H1 (cell line): Measurements from ENCODE around the gene SLC12A7. TPM values are rescaled to one million over a fixed set of nuclear protein-coding genes. Genes with fewer than 3 reads are reported as not detected.

ENCODE experiments used
- CTCF ChIA-PET: fragments of 300-600 bp; sonication (Branson Sonifier 250); formaldehyde crosslinking; loops from one replicate; lab custom pipeline; 2021; ENCODE audit not compliant: partially characterized antibody; lab: Charles Lee
- POLR2A ChIA-PET: fragments of 300-600 bp; sonication (Branson Sonifier 250); formaldehyde crosslinking; loops from one replicate; lab custom pipeline; 2021; ENCODE audit warnings: inconsistent platforms; ENCODE audit not compliant: partially characterized antibody; lab: Charles Lee
- DNase-seq, 2 experiments: peaks; one replicate each; pipeline versions ENCODE4 v3.0.0 to v3.0.0-alpha.2; 2010 to 2022; ENCODE audit warnings: low spot score in 2 of 2, low read depth in 1 of 2, mixed read lengths in 1 of 2
- FAIRE-seq: peaks from 2 replicates; lab custom pipeline; 2011; peaks lifted over from hg19 to GRCh38; lab: Jason Lieb, UNC
- H2AFZ ChIP-seq: 2 replicates; pipeline ENCODE4 v1.8.1; 2012; ENCODE audit warnings: low read length, inconsistent platforms
- H2AK5ac ChIP-seq: 2 replicates; pipeline ENCODE4 v1.6.1; 2013; ENCODE audit warnings: low read depth, low read length
- H2BK120ac ChIP-seq: replicated peaks from 2 replicates; pipeline ENCODE3; 2013; ENCODE audit warnings: low read depth, low read length, inconsistent platforms
- H2BK12ac ChIP-seq: 2 replicates; pipeline ENCODE4 v1.6.1; 2013; ENCODE audit warnings: low read depth, low read length
- H2BK15ac ChIP-seq: 2 replicates; pipeline ENCODE4 v1.6.1; 2013; ENCODE audit warnings: low read length
- H2BK20ac ChIP-seq: 2 replicates; pipeline ENCODE4 v1.6.1; 2013; ENCODE audit warnings: low read length
- H2BK5ac ChIP-seq: 2 replicates; pipeline ENCODE4 v1.6.1; 2013; ENCODE audit warnings: low read depth, low read length
- H3K14ac ChIP-seq: 2 replicates; pipeline ENCODE4 v1.6.1; 2013; ENCODE audit warnings: inconsistent platforms; ENCODE audit not compliant: insufficient read length
- H3K18ac ChIP-seq: 2 replicates; pipeline ENCODE4 v1.6.1; 2013; ENCODE audit warnings: low read length; ENCODE audit errors: extremely low read depth
- H3K23ac ChIP-seq: 2 replicates; pipeline ENCODE4 v1.6.1; 2013; ENCODE audit warnings: inconsistent platforms; ENCODE audit not compliant: insufficient read length
- H3K23me2 ChIP-seq: 2 replicates; pipeline ENCODE4 v1.6.1; 2013; ENCODE audit warnings: low read depth, low read length
- H3K27ac ChIP-seq: 2 replicates; pipeline ENCODE4 v1.6.1; 2011; ENCODE audit warnings: low read depth, low read length, inconsistent platforms
- H3K27me3 ChIP-seq, 4 experiments: replicated peaks in 1 of 4; 1 replicate in 1 of 4; 2 replicates in 3 of 4; pipeline versions ENCODE4 v1.6.1 to v1.8.1; 2011 to 2013; ENCODE audit warnings: low read length in 3 of 4, mild to moderate bottlenecking in 3 of 4, inconsistent platforms in 2 of 4, mixed read lengths in 2 of 4, moderate library complexity in 1 of 4; ENCODE audit not compliant: control insufficient read depth in 3 of 4, insufficient read depth in 3 of 4; ENCODE audit errors: extremely low read depth in 1 of 4
- H3K36me3 ChIP-seq, 4 experiments: 2 replicates each; pipeline versions ENCODE4 v1.6.1 to v1.8.1; 2011 to 2013; ENCODE audit warnings: mild to moderate bottlenecking in 4 of 4, low read length in 3 of 4, moderate library complexity in 2 of 4, control low read depth in 1 of 4, inconsistent platforms in 1 of 4; ENCODE audit not compliant: insufficient read depth in 4 of 4, control insufficient read depth in 2 of 4
- H3K4ac ChIP-seq: replicated peaks from 2 replicates; pipeline ENCODE3; 2013; ENCODE audit warnings: low read length, low read depth, mixed read lengths, inconsistent platforms; ENCODE audit not compliant: insufficient read length
- H3K4me1 ChIP-seq, 4 experiments: replicated peaks in 1 of 4; 1 replicate in 1 of 4; 2 replicates in 3 of 4; pipeline versions ENCODE4 v1.6.1 to v1.8.1; 2011 to 2013; ENCODE audit warnings: low read length in 3 of 4, inconsistent platforms in 2 of 4, mixed read lengths in 1 of 4; ENCODE audit not compliant: insufficient read depth in 4 of 4, control insufficient read depth in 3 of 4
- H3K4me2 ChIP-seq, 2 experiments: 2 replicates each; pipeline versions ENCODE4 v1.6.1 to v1.8.1; 2011 to 2013; ENCODE audit warnings: low read depth in 2 of 2, low read length in 2 of 2, control low read depth in 1 of 2, inconsistent platforms in 1 of 2, mild to moderate bottlenecking in 1 of 2; ENCODE audit not compliant: insufficient read depth in 1 of 2
- H3K4me3 ChIP-seq, 4 experiments: fragments of 200-600, 300-600 bp in 1 of 4; sonication (generic), shearing (Covaris generic), sonication (Bioruptor Twin) in 1 of 4; 2 replicates each; pipeline versions ENCODE4 v1.5.1 to v1.8.1; 2011 to 2016; ENCODE audit warnings: low read length in 4 of 4, low read depth in 3 of 4, control low read depth in 2 of 4, inconsistent platforms in 2 of 4, mild to moderate bottlenecking in 2 of 4, mixed read lengths in 1 of 4, moderate library complexity in 1 of 4; ENCODE audit not compliant: insufficient read depth in 2 of 4; ENCODE audit errors: extremely low read depth in 1 of 4
- H3K56ac ChIP-seq: replicated peaks from 2 replicates; pipeline ENCODE3; 2013; ENCODE audit warnings: low read depth, mild to moderate bottlenecking, mixed read lengths, low read length, inconsistent platforms; ENCODE audit not compliant: insufficient read length
- H3K79me1 ChIP-seq: 2 replicates; pipeline ENCODE4 v1.6.1; 2013; ENCODE audit warnings: low read depth, low read length, control low read depth
- H3K79me2 ChIP-seq, 2 experiments: 2 replicates each; pipeline versions ENCODE4 v1.6.1 to v1.8.1; 2012 to 2013; ENCODE audit warnings: low read length in 2 of 2, mild to moderate bottlenecking in 2 of 2, inconsistent platforms in 1 of 2; ENCODE audit not compliant: insufficient read depth in 2 of 2, control insufficient read depth in 1 of 2
- H3K9ac ChIP-seq, 4 experiments: replicated peaks in 1 of 4; 1 replicate in 1 of 4; 2 replicates in 3 of 4; pipeline versions ENCODE4 v1.6.1 to v1.8.1; 2011 to 2013; ENCODE audit warnings: low read depth in 3 of 4, low read length in 3 of 4, control low read depth in 2 of 4, mild to moderate bottlenecking in 2 of 4, moderate library complexity in 2 of 4, inconsistent platforms in 1 of 4; ENCODE audit errors: extremely low read depth in 1 of 4
- H3K9me3 ChIP-seq, 2 experiments: 2 replicates each; pipeline versions ENCODE4 v1.6.1 to v1.8.1; 2012 to 2013; ENCODE audit warnings: mild to moderate bottlenecking in 2 of 2, moderate library complexity in 2 of 2, control low read depth in 1 of 2, inconsistent platforms in 1 of 2, low read depth in 1 of 2, low read length in 1 of 2, mixed read lengths in 1 of 2; ENCODE audit not compliant: insufficient read depth in 2 of 2
- H4K20me1 ChIP-seq, 2 experiments: replicated peaks in 1 of 2; 2 replicates each; pipeline versions ENCODE3 to v1.8.1; 2011 to 2013; ENCODE audit warnings: inconsistent platforms in 2 of 2, low read length in 2 of 2, mild to moderate bottlenecking in 1 of 2; ENCODE audit not compliant: insufficient read depth in 2 of 2, control insufficient read depth in 1 of 2
- H4K5ac ChIP-seq: 2 replicates; pipeline ENCODE4 v1.6.1; 2013; ENCODE audit warnings: low read length, low read depth, mixed read lengths, inconsistent platforms; ENCODE audit not compliant: insufficient read length
- H4K8ac ChIP-seq: 2 replicates; pipeline ENCODE4 v1.8.0; 2013; ENCODE audit warnings: mild to moderate bottlenecking, moderate library complexity, low read length, inconsistent platforms; ENCODE audit not compliant: insufficient read depth; ENCODE audit errors: extremely low read depth
- H4K91ac ChIP-seq: replicated peaks from 2 replicates; pipeline ENCODE3; 2013; ENCODE audit warnings: low read length, mixed read lengths, inconsistent platforms; ENCODE audit not compliant: insufficient read length
- ASH2L ChIP-seq: fragments of 200-600, 300-600 bp; sonication (generic); IDR thresholded peaks from one replicate; pipeline ENCODE4 v1.7.1; 2017; ENCODE audit warnings: low read length
- CREB1 ChIP-seq: IDR thresholded peaks from 2 replicates; pipeline ENCODE4 v1.6.1; 2012; ENCODE audit warnings: inconsistent platforms
- GABPA ChIP-seq: IDR thresholded peaks from 2 replicates; pipeline ENCODE4 v1.6.1; 2011; ENCODE audit warnings: mild to moderate bottlenecking, low read length, moderate library complexity, borderline replicate concordance; ENCODE audit not compliant: insufficient read depth
- JUN ChIP-seq: IDR thresholded peaks from 2 replicates; pipeline ENCODE4 v1.6.1; 2011; ENCODE audit warnings: low read depth, mild to moderate bottlenecking, improper control_type of control experiment, low read length
- POU5F1 ChIP-seq: IDR thresholded peaks from 2 replicates; pipeline ENCODE4 v1.6.1; 2011; ENCODE audit warnings: low read depth, mild to moderate bottlenecking, low read length, moderate library complexity
- RXRA ChIP-seq: IDR thresholded peaks from 2 replicates; pipeline ENCODE4 v1.6.1; 2011; ENCODE audit warnings: low read depth, mild to moderate bottlenecking, low read length, moderate library complexity; ENCODE audit not compliant: insufficient read depth
- SIRT6 ChIP-seq: IDR thresholded peaks from one replicate; pipeline ENCODE4 v1.7.1; 2012; ENCODE audit warnings: low read length, inconsistent platforms
- SUZ12 ChIP-seq: fragments of 200-600 bp; sonication (generic); IDR thresholded peaks from 2 replicates; pipeline ENCODE4 v1.6.1; 2012; ENCODE audit warnings: mild to moderate bottlenecking, inconsistent platforms, low read length, moderate library complexity, mixed read lengths
- TCF12 ChIP-seq: IDR thresholded peaks from 2 replicates; pipeline ENCODE4 v1.6.1; 2011; ENCODE audit warnings: low read depth, mild to moderate bottlenecking, low read length
- TEAD4 ChIP-seq: IDR thresholded peaks from 2 replicates; pipeline ENCODE4 v1.6.1; 2012; ENCODE audit warnings: low read depth, low read length, inconsistent platforms, mixed read lengths
- WGBS, 2 experiments: shearing (Covaris generic) in 1 of 2; methylation state at CpG; one replicate each; pipeline versions ENCODE4 v1.1.6 to v1.1.7; 2013 to 2015; ENCODE audit warnings: low lambda C conversion rate in 2 of 2, mixed read lengths in 2 of 2, inconsistent platforms in 1 of 2, low coverage in 1 of 2, missing lambda C conversion rate in 1 of 2; ENCODE audit not compliant: insufficient replicate concordance in 2 of 2, insufficient coverage in 1 of 2, insufficient read length in 1 of 2; ENCODE audit errors: extremely low coverage in 1 of 2, missing lambda C conversion rate in 1 of 2; 5-methylcytosine and 5-hydroxymethylcytosine counted together
- polyA plus RNA-seq, 7 experiments: library from polyadenylated mRNA; depleted of rRNA in 3 of 7; stranded (reverse) in 5 of 7; unstranded in 2 of 7; fragments of >200 nt in 5 of 7; fragments of 200-250 nt in 2 of 7; gene quantifications; 1 replicate in 5 of 7; 2 replicates in 1 of 7; 4 replicates in 1 of 7; pipeline versions ENCODE4 v1.2.1 to v1.2.3, GENCODE V29; 2011 to 2013; ENCODE audit warnings: missing spikeins in 2 of 7, mixed read lengths in 2 of 7
- total RNA-seq: library from RNA; stranded (reverse); fragmentation: NEBNext Ultra II Directional; extraction: Animal tissue kit (Norgen Biotek cat#: 25700); gene quantifications from 2 replicates; pipeline ENCODE4 v1.2.1, GENCODE V29; 2021

The SLC12A7 gene
- total and polyA plus RNA-seq, 2 of the 8 experiments (the other 6 are each of a cell fraction or from before 2014, with no cell fraction given), result 23.5 to 39.7 TPM

- no peak overlapping the region for H2AFZ ChIP-seq
- no peak overlapping the region for H3K56ac ChIP-seq
- H3K18ac ChIP-seq, result no peak overlapping the region
- no peak overlapping the region for H4K5ac ChIP-seq
- peaks cover 6 to 42% (median 20%) of the 10 kb centered on the region in 4 experiments for H3K36me3 ChIP-seq
- H4K8ac ChIP-seq, result no peak overlapping the region
- DNase-seq (no peak), FAIRE-seq (no peak)
- no peak overlapping the region for H2AK5ac ChIP-seq
- no peak overlapping the region for H3K9ac ChIP-seq
- no peak overlapping the region for H2BK15ac ChIP-seq
- no peaks in the 10 kb centered on the region for H3K23me2 ChIP-seq
- H3K4me3 ChIP-seq, result no peak overlapping the region
- WGBS, 2 experiments, result 93% methylated on average over 37 of the region's 39 CpGs; no CpG with 5 or more reads in 1 of the 2 experiments
- H3K4me2 ChIP-seq, result no peak overlapping the region
- H3K14ac ChIP-seq, result no peak overlapping the region
- H3K27ac ChIP-seq, result no peak overlapping the region
- H2BK20ac ChIP-seq, result no peak overlapping the region
- H3K4ac ChIP-seq, result no peak overlapping the region
- H4K91ac ChIP-seq, result no peak overlapping the region
- H3K27me3 ChIP-seq, result no peaks in the 10 kb centered on the region
- POLR2A ChIA-PET, result interaction anchor here (1.3 kb wide), 1 partner anchor 194 kb away, joined by 3 read pairs; no protein-coding TSS in a partner anchor
- H3K79me2 ChIP-seq, result no peaks in the 10 kb centered on the region
- no peak overlapping the region for H3K23ac ChIP-seq
- no peak overlapping the region for H2BK12ac ChIP-seq
- CTCF ChIA-PET, result interaction anchor here (0.6 to 1.2 kb wide), 3 partner anchors 49 to 113 kb away, joined by 3 read pairs; no protein-coding TSS in a partner anchor
- no peak overlapping the region; the same call in 1 of the 2 replicates for H2BK5ac ChIP-seq
- no peak overlapping the region for H2BK120ac ChIP-seq
- H3K79me1 ChIP-seq, result no peaks in the 10 kb centered on the region; the same call in 1 of the 2 replicates
- no peaks in the 10 kb centered on the region for H3K9me3 ChIP-seq
- H3K4me1 ChIP-seq, result no peaks in the 10 kb centered on the region
- H4K20me1 ChIP-seq, result peaks cover 8 to 15% of the 10 kb centered on the region in 2 experiments
- TF ChIP-seq ASH2L (no peak), TCF12 (no peak), SIRT6 (no peak), RXRA (no peak), JUN (no peak), POU5F1 (no peak), GABPA (no peak), CREB1 (no peak), SUZ12 (no peak), TEAD4 (no peak)
Measured at GRCh38 chr5:1055896-1056610, 55.8 kb downstream of the SLC12A7 start.
